HG03097 (cell line): Measurements from ENCODE around the gene GPC3.

Experiments used
- ATAC-seq: cut with Tn5 transposase; IDR thresholded peaks from one replicate; pipeline ENCODE4 v1.9.1; 2021; ENCODE audit not compliant: unreplicated experiment, low FRiP score

The GPC3 gene

DNA sequence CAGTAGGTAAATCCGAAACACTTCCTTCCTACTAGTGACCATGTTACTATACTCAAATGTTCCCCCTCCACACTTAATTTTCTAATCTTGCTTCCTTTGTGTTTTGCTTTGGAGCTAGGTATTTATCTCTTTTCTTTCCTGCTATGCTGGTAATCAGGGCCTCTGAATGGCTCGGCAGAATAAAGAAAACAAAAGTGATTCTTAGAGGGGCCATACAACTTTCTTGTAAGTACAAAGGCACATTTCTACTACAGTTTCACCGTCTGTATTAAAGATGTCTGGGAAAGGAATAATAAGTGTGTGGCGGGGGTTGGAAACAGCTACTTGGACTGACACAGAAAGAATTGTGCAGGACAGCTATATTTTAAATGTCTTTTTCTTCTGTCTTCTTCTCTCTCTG lies 50.3 kb downstream of the GPC3 start:
- ATAC-seq = no peak

GRCh38 chrX:133933316-133933715 lies 52.1 kb downstream of the GPC3 start:
- no peak for ATAC-seq

GRCh38 chrX:133929836-133930464 lies 55.4 kb downstream of the GPC3 start:
- ATAC-seq = no peak

- no peak for ATAC-seq
Measured at GRCh38 chrX:133928365-133928764, 57.0 kb downstream of the GPC3 start.

DNA sequence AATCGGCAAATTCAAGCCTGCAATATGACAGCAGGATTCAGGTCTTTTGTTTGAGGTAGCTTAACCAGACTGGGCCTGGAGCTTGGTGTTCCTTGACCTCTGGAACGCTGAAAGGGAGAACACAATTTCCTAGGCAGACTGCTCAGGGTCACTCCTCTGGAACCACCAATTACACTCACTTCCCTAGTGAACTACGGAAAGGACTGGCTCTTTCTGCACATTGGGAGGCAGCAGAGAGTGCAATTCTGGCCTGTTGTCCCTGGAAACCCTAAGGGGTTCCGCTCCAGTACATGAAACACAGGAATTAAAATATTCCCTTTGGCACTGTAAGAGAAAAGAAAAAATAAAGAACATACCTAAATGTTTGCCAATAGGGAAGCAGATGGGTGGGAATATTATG lies 58.6 kb downstream of the GPC3 start:
- no peak for ATAC-seq

DNA sequence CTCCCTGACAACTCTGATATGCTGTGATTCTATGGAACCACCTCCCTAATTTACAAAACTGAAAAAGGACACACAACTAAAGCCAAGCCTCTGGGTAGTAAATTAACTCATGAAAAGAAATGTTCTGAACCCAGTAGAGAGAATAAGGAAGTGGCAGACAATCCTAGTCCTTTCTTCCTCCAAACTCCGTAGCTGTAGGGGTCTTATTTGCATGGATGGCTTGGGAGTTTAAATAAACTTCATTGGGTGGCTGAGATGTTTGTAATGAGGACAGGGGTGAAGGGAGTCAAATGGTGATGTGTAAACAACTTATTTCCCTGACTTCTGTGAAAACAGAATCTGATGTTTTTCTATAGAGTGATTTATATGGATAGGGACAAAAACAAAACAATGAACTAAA lies 59.3 kb downstream of the GPC3 start:
- ATAC-seq = no peak

DNA sequence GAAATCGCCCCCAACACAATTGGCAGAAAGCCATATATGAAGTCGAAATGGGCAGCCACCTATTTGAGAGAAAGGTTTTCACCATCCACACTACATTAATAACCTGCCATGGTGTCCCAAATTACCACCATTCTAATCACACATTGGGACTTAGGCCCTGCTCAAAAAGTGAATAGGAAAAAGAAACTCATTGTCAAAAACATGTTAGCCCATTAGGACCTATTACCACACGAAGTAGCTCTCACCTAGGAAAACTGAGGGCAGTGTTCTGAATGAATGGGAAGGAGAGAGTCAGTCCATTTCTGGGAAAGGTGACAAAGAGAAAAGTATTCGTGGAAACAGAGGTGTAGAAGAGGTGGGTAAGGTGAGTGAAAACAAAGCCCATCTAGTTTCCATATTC lies 60.8 kb downstream of the GPC3 start:
- ATAC-seq = no peak

DNA sequence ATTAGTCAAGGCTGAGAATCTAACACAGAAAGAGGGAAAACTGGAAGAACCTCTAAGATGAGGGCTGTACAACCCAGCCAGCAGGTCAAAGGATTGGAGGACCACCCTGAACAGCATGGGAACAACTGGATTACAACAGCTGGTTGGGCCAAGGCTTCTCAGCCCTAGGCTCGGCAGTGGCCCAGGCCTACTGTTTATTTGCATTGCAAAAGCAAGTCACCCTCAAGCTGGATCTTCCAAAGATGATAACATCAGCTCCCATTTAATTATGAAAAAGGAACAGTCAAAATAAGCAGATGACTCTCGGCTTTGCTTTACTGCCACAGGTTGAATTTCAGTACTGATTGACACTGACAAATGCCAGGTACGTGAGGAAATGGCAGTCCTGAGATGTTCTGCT lies 61.8 kb downstream of the GPC3 start:
- ATAC-seq = no peak

GRCh38 chrX:133923113-133923512 lies 62.3 kb downstream of the GPC3 start:
- ATAC-seq = no peak

DNA sequence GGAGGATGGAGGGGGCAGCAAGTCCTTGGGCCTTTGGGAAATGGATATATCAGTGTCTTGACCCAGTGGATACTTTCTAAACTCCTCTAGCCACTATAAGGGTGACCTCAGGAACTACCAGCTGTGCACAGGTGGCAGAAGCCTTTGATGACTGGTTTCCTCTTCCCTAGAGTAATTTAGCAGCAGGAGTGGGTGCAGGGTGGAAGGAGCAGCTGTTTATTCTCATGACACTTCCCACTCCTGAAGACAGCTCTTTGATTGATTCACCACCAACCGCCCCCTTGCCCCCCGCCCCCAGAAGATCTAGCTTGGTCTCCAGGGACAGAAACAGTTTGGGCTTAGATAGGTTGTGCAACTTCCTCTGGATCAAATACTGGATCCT lies 63.0 kb downstream of the GPC3 start:
- no peak for ATAC-seq

DNA sequence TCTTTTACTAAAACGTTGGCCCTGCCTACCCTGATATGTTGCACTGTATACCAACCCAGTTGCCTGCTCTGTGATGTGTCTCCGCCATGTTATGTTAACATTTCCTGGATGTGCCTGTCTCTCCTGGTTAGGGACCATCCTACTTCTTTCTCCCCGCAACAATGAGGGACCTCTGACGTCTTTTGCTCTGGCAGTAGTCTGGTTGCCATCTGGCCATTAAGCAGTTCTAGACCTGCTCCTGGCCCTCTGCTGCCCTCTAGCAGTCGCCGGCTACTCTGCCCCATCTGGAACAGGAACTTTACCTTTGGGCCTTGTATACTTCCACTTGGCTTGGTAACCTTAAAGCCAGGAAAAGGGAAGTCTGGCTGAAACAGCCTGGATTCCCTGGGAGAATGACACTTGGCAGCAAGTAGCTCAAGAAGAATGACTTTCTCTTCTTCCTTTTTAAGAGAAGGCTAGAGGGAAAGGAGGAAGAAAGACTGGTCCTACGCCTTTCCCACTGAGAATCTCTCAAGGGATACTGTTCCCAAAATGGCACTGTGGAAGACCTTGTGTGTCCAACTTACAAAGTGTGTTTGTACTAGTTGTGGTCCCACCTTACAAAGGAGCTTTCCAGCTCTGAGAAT lies 63.5 kb downstream of the GPC3 start:
- no peak for ATAC-seq

DNA sequence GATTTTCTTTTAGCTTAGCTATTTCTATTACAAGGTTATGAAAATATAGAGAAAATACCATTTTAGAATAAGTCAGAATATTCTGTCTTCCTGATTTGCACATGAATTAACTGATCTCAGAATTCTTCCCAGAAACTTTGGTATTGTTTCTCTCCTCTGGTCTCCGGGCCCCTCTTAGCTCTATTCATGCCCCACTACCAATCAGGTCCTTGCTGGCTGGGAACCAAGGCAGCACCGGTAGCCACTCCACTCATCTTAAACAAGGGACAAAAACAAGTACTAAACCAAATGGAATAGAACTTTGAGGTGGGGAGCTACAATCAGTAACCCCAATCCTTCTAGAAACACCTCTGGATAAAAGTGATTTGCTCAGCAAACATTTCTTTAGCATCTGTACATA lies 64.3 kb downstream of the GPC3 start:
- no peak for ATAC-seq

- ATAC-seq = no peak
Measured at GRCh38 chrX:133918361-133918771, 67.0 kb downstream of the GPC3 start.

DNA sequence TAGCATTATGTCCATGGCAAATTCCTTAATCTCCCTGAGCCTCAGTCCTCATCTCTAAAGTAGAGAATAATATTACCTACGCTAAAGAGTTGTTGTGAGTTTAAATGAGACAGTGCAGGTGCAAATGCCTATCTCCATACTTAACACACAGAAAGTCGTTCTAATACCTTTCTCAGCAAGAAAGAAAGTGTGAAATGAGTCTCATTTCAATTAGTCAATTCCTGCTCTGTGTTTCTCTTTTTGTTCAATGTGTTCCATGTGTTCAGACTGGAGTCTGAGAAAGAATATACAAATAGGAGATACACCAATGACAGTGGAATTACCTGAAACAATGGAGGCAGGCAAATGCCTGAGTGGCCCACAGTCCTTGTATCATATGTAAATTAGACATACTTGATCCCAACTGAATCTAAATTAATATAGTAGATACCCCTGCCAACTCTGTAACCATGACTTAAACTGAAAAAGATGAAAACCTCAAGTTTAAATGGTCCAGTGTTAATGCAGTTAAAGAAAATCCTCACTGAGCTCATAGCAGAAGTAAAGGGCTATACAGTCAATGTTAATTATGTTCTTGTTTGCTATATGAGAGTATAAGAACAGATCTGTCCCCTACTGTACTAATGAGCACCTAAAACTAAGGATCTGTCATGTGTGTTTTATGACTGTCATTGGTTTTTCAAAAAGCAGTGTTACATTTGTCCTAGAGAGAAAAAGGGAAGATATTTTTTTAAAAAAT lies 68.2 kb downstream of the GPC3 start:
- ATAC-seq = no peak

GRCh38 chrX:133913658-133914388 lies 71.6 kb downstream of the GPC3 start:
- no peak for ATAC-seq

DNA sequence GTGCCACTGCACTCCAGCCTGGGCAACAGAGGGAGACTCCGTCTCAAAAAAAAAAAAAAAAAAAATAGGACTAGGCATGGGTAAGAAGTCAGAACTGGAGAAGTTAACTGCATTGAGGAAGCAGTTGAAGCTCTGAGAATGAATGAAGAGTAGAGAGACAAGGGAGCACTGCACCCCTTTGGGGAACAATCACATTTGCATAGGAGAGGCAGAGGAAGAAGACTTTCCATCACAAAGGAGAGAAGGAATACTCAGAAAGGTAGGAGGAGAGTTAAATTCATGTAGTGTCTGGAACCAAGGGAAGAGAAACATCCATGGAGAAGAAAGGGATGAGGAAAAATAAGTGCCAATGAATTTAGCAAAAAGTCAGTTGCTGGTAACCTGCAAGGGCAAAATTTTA lies 72.4 kb downstream of the GPC3 start:
- ATAC-seq = no peak

GRCh38 chrX:133911825-133912495 lies 73.4 kb downstream of the GPC3 start:
- no peak for ATAC-seq

- no peak for ATAC-seq
Measured at GRCh38 chrX:133910539-133910938, 74.9 kb downstream of the GPC3 start.

GRCh38 chrX:133909888-133910287 lies 75.5 kb downstream of the GPC3 start:
- ATAC-seq = no peak

- no peak for ATAC-seq
Measured at GRCh38 chrX:133908223-133908955, 77.0 kb downstream of the GPC3 start.
